ENCODE data around the gene ATP6V0E1.
"Not testable (repeated sequence)": the region's sequence is repeated elsewhere in the genome, so short reads cannot be mapped to it uniquely, and the experiment has no call there.

Gene ATP6V0E1

DNA sequence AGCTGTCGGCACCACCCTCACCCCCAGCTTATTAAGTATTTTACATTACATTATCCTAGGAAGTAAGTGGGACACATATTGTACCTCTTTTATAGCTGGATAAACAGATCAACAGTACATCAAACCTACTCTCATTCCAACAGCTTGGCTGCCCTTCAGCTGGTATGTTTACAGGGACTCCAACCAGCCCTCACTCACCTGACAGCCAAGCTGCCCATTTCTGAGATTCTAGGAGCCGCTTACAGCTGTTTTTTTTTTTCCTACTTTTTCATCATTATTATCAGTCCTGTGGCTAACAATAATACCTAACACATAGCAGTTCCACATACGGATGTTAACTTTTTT, 59.2 kb downstream of the ATP6V0E1 start:
- 0 out of 2 replicates have a peak, but pooled peaks cover 6% of the 10 kb centered on the region for H3K79me2 ChIP-seq (ENCODE audit: insufficient read depth, low read depth)
- TF ChIP-seq CTCF (conservative IDR thresholded peaks at IDR 0.05; ENCODE audit: low read depth, low read length): no peak
- no peaks in the 10 kb centered on the region for H3K27me3 ChIP-seq (ENCODE audit: insufficient read depth, low read depth)
- H3K27ac ChIP-seq: no peak overlapping the region
- H4K20me1 ChIP-seq (ENCODE audit: insufficient read depth): no peaks in the 10 kb centered on the region
- no peak overlapping the region for H2AFZ ChIP-seq (ENCODE audit: low read depth)
- H3K9ac ChIP-seq: no peak overlapping the region
- no peak overlapping the region for H3K4me2 ChIP-seq
- no peaks in the 10 kb centered on the region for H3K36me3 ChIP-seq (ENCODE audit: insufficient read depth)
- no peak overlapping the region for H3K4me3 ChIP-seq (IDR thresholded peaks at IDR 0.05; ENCODE audit: insufficient read depth, low read depth, low read length)
- H3K4me1 ChIP-seq (ENCODE audit: low read depth, poor library complexity, severe bottlenecking): peaks cover under 1% of the 10 kb centered on the region

DNA sequence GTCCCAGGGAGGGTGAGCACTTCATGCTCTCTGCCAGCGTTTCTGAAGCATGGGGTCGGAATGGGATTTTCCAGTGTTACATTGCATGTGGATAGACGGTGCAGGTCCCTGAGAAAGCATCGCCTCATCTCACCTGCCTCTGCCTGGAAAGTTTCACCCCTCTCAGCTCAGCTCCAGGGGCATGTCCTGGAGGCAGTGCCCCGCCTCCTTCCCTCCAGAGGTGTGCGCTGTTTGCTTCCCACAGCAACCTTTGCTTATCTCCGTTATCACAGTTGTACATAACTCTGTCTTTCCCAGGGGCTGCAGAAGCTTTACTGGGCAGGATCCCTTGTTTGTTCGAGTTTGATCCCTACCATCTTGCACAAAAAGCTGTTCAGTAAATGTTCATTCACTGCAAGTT, 61.9 kb downstream of the ATP6V0E1 start:
- H4K20me1 ChIP-seq (ENCODE audit: insufficient read depth): no peaks in the 10 kb centered on the region
- H3K36me3 ChIP-seq (ENCODE audit: insufficient read depth): no peaks in the 10 kb centered on the region
- no peak overlapping the region for H3K4me2 ChIP-seq
- no peak overlapping the region for H3K4me3 ChIP-seq (IDR thresholded peaks at IDR 0.05; ENCODE audit: insufficient read depth, low read depth, low read length)
- no peak overlapping the region for H3K27ac ChIP-seq
- no peaks in the 10 kb centered on the region for H3K4me1 ChIP-seq (ENCODE audit: low read depth, poor library complexity, severe bottlenecking)
- no peaks in the 10 kb centered on the region for H3K79me2 ChIP-seq (ENCODE audit: insufficient read depth, low read depth)
- H3K27me3 ChIP-seq (ENCODE audit: insufficient read depth, low read depth): no peaks in the 10 kb centered on the region
- no peak overlapping the region for H2AFZ ChIP-seq (ENCODE audit: low read depth)
- TF ChIP-seq CTCF (conservative IDR thresholded peaks at IDR 0.05; ENCODE audit: low read depth, low read length): no peak
- no peak overlapping the region for H3K9ac ChIP-seq

DNA sequence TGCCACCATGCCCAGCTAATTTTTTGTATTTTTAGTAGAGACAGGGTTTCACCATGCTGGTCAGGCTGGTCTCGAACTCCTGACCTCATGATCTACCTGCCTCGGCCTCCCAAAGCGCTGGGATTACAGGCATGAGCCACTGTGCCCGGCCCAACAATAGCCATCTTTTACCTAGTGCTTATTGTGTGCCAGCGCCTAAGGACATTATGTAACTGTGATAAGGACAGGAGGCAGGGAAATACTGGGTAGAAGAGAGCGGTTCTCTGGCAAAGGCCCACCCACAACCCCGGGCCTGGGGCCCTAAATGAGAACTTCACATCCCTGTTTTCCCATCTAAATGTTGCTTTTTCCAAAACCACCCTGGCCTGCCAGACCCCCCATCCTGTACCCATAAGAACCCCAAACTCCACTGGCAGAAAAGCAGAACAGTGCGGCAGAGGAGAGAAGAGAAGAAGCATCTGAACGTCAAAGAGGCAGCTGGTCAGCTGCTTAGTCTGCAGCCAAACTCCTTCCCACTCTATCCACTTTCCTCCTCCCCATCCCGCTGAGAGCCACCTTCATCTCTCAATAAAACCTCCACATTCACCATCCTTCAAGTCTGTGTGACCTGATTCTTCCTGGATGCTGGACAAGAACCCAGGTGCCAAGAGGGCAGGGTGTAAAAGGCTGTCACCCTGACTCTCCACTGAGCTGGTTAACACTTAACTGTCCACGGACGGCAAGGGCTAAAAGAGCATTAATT, 63.7 kb downstream of the ATP6V0E1 start:
- not testable (repeated sequence) for H3K27me3 ChIP-seq (ENCODE audit: insufficient read depth, low read depth); H2AFZ ChIP-seq (ENCODE audit: low read depth); H3K4me1 ChIP-seq (ENCODE audit: low read depth, poor library complexity, severe bottlenecking); H3K9ac ChIP-seq; H3K36me3 ChIP-seq (ENCODE audit: insufficient read depth); H3K4me3 ChIP-seq (IDR thresholded peaks at IDR 0.05; ENCODE audit: insufficient read depth, low read depth, low read length); H4K20me1 ChIP-seq (ENCODE audit: insufficient read depth); H3K4me2 ChIP-seq; H3K79me2 ChIP-seq (ENCODE audit: insufficient read depth, low read depth); H3K27ac ChIP-seq

- Histone ChIP-seq H3K4me2 (no peak overlapping the region), H3K9ac (no peak overlapping the region), H2AFZ (ENCODE audit: low read depth) (no peak overlapping the region), H3K27me3 (ENCODE audit: insufficient read depth, low read depth) (no peaks in the 10 kb centered on the region), H3K79me2 (ENCODE audit: insufficient read depth, low read depth) (no peaks in the 10 kb centered on the region), H3K4me1 (ENCODE audit: low read depth, poor library complexity, severe bottlenecking) (no peaks in the 10 kb centered on the region), H4K20me1 (ENCODE audit: insufficient read depth) (no peaks in the 10 kb centered on the region), H3K4me3 (IDR thresholded peaks at IDR 0.05; ENCODE audit: insufficient read depth, low read depth, low read length) (no peak overlapping the region), H3K27ac (no peak overlapping the region), H3K36me3 (ENCODE audit: insufficient read depth) (no peaks in the 10 kb centered on the region)
- no peak for TF ChIP-seq CTCF (conservative IDR thresholded peaks at IDR 0.05; ENCODE audit: low read depth, low read length)
Measured at GRCh38 chr5:173047838-173048105, 64.2 kb downstream of the ATP6V0E1 start.

DNA sequence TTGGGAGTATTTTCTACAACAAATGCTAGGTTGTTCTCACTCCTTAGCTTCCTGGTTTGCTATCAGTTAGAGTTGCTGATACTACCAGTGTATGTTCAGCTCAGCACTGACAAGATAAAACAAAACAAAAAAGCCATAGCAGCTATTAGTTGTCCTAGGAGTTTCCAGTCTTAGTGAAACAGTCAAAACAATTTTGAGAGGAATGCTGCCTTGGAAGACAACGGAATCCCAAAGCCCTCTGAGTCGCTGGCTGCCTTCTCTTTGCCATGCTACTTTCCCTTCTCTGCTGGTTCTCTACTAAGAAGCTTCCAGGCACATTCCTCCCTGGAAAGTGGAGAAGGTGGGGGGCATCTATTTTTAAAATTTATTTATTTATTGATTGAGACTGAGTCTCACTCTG, 67.2 kb downstream of the ATP6V0E1 start:
- Histone ChIP-seq H3K79me2 (ENCODE audit: insufficient read depth, low read depth) (no peaks in the 10 kb centered on the region), H3K27me3 (ENCODE audit: insufficient read depth, low read depth) (no peaks in the 10 kb centered on the region), H3K27ac (no peak overlapping the region), H2AFZ (ENCODE audit: low read depth) (no peak overlapping the region), H3K36me3 (ENCODE audit: insufficient read depth) (no peaks in the 10 kb centered on the region), H3K4me2 (no peak overlapping the region), H3K4me1 (ENCODE audit: low read depth, poor library complexity, severe bottlenecking) (peaks cover 4% of the 10 kb centered on the region), H3K9ac (no peak overlapping the region), H3K4me3 (IDR thresholded peaks at IDR 0.05; ENCODE audit: insufficient read depth, low read depth, low read length) (no peak overlapping the region), H4K20me1 (ENCODE audit: insufficient read depth) (no peaks in the 10 kb centered on the region)
- no peak for TF ChIP-seq CTCF (conservative IDR thresholded peaks at IDR 0.05; ENCODE audit: low read depth, low read length)

All from KMS-11 (cell line).